ENCODE data around the gene LAS1L. TPM values are rescaled to one million over a fixed set of nuclear protein-coding genes. Genes with fewer than 3 reads are reported as not detected.
"Not testable (repeated sequence)": the region's sequence is repeated elsewhere in the genome, so short reads cannot be mapped to it uniquely, and the experiment has no call there.

LAS1L gene
- total RNA-seq, 4 donors from 2014 or later, result 16.3 to 27.2 (median 21.0) TPM

DNA sequence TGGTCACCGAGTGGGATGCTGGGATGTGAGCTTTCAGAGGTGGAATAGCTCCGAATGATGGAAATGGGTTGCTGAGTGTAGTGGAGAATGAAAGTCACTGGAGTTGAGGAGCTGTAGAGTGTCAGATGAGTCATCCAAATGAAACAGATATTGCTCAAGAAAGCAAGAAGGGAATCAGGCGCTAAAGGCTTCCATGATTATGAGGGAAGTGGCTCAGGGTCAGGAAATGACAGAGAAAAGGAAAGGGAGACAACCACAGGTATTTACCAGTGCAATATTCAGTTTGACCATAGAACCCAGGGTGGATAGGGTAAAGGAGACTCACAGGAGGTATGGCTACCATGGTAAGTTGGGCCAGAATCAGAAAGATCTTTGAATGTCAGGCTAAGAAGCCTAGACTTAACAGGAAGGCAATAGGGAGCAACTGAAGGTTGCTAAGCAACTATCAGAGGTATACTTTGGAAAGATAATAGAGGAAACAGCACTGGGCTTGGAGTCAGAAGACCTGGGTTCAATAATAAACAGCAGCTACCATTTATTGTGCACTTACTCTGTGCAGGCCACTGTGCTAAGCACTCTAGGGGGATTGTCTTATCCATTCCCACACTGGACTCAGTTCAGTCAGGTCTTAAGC is 11.7 kb downstream of the LAS1L start:
- TF ChIP-seq, protein P1, sequence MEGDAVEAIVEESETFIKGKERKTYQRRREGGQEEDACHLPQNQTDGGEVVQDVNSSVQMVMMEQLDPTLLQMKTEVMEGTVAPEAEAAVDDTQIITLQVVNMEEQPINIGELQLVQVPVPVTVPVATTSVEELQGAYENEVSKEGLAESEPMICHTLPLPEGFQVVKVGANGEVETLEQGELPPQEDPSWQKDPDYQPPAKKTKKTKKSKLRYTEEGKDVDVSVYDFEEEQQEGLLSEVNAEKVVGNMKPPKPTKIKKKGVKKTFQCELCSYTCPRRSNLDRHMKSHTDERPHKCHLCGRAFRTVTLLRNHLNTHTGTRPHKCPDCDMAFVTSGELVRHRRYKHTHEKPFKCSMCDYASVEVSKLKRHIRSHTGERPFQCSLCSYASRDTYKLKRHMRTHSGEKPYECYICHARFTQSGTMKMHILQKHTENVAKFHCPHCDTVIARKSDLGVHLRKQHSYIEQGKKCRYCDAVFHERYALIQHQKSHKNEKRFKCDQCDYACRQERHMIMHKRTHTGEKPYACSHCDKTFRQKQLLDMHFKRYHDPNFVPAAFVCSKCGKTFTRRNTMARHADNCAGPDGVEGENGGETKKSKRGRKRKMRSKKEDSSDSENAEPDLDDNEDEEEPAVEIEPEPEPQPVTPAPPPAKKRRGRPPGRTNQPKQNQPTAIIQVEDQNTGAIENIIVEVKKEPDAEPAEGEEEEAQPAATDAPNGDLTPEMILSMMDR (IDR thresholded peaks at IDR 0.05), result no peak
- no peak for TF ChIP-seq POLR2A (IDR thresholded peaks at IDR 0.05)
- WGBS, 2 donors, result 78 to 87% methylated on average over 3 of the region's 3 CpGs
- intact Hi-C loops (cut with DNase I; ENCODE audit: low total_unique reads), result no loop called here
- no peak for DNase-seq (ENCODE audit: low spot score in 2 of 2)
- H3K4me3 ChIP-seq (ENCODE audit: low read depth, poor library complexity, severe bottlenecking), result no peak overlapping the region

DNA sequence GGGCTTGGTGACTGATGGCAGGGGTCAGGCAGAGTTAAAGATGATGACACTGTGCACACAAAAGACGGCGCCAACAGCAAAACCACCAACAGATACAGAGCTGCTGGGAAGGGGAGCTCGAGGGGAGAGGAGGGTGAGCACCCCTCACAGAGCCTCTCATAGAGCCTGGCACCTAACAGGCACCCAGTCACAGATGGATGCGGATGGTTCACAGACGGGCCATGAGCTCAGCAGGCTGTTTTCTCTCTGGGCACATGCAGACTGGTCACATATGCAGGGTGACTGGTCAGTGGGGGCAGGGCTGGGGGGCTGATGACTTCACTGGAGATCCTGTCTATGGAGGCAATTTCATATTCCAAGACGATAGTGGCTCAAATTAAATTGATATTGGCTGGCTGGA is 15.1 kb downstream of the LAS1L start:
- 67 to 84% methylated on average over 1 to 6 of the region's 6 CpGs for WGBS, 2 donors
- DNase-seq (ENCODE audit: low spot score in 2 of 2); intact Hi-C loops (cut with DNase I; ENCODE audit: low total_unique reads); H3K4me3 ChIP-seq (ENCODE audit: low read depth, poor library complexity, severe bottlenecking): not testable (repeated sequence)

DNA sequence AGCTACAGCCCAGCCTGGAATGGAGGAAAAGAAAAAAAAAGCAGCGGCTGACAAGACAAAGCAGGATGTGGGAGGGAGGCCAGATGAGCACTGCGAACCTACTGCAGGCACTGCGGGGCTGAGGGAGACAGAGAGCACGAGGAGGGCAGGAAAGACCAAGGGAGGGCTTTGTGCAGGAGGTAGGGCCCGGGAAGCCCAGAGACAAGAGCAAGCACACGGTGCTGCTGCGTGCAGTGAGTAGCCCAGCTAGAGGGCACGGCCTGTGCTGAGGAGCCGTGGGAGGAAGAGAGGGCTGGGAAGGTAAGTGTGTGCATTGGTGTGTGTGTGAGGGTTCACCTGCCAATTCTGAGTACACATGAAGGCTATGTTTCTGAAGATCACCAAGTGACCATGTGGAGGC is 15.6 kb downstream of the LAS1L start:
- intact Hi-C loops (cut with DNase I; ENCODE audit: low total_unique reads); DNase-seq (ENCODE audit: low spot score in 2 of 2); H3K4me3 ChIP-seq (ENCODE audit: low read depth, poor library complexity, severe bottlenecking): not testable (repeated sequence)
- 76 to 93% methylated on average over 9 of the region's 9 CpGs for WGBS, 2 donors

DNA sequence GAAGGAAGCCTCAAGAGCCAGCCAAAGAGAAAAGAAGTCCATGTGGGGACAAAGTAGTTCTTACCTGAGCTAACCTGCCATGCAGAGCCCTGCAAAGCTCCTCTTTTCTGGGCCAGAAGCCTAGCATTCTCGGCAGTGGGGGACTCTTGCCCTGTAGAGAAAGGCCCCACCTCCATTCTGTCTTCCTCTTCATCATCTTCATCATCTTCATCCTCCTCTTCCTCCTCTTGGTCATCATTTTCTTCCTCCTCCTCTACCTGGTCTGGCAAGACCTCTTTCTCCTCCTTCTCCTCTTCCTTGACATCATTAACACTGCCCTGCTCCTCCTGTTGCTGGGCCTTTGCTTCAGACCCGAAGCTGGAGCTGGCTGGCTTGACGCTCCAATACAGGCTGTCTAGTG is 16.7 kb downstream of the LAS1L start:
- no peak for TF ChIP-seq POLR2A (IDR thresholded peaks at IDR 0.05)
- TF ChIP-seq, protein P1 (IDR thresholded peaks at IDR 0.05), result no peak
- no peak for DNase-seq (ENCODE audit: low spot score in 2 of 2)
- 79 to 97% methylated on average over 3 of the region's 3 CpGs for WGBS, 2 donors
- no peak overlapping the region for H3K4me3 ChIP-seq (ENCODE audit: low read depth, poor library complexity, severe bottlenecking)
- intact Hi-C loops (cut with DNase I; ENCODE audit: low total_unique reads), result no loop called here

DNA sequence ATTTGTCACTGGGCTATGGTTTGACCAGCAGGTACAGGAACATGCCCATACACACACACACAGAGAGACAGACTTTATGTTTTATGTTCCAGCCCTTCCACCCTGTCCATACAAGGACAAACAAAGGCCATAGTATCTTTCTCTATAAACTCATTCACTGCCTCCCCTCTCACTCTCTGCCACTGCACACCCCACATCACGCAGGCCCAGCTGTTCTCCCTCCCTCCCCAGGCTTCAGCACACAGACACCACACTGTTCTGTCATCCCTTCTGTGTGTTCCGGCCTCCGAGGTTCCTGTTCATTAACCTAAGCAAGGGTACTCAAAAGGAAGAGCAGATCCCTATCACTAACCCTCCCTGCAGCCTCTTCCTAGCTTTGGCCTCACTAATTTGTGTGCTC is 17.8 kb downstream of the LAS1L start:
- 84 to 92% methylated on average over 3 of the region's 3 CpGs for WGBS, 2 donors
- peak in 1 of 2 donors; percentile 28 for DNase-seq (ENCODE audit: low spot score in 2 of 2)
- TF ChIP-seq, protein P1 (IDR thresholded peaks at IDR 0.05), result no peak
- TF ChIP-seq POLR2A (IDR thresholded peaks at IDR 0.05), result no peak
- intact Hi-C loops (cut with DNase I; ENCODE audit: low total_unique reads), result no loop called here
- no peak overlapping the region for H3K4me3 ChIP-seq (ENCODE audit: low read depth, poor library complexity, severe bottlenecking)

DNA sequence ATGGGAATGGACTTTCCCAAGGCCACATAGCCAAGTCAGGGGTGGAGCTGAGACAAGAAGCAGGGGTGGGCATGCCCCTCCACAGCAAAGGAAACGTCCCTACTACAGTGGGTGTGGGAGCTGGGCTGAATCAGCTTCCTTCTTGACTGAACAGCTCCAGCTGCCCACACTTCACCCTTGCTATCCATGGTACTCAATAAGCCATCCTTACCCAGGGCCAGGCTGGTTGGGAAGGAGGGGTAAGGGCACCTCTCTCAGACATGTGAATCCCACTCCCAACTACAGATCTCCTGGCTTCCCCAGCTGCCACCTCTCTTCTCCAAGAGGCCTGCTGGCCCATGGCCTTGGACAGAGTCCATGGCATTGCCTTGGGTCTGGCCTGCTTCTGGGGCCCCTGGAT is 21.0 kb downstream of the LAS1L start:
- intact Hi-C loops (cut with DNase I; ENCODE audit: low total_unique reads), result no loop called here
- TF ChIP-seq, protein P1 (IDR thresholded peaks at IDR 0.05), result no peak
- no peak for TF ChIP-seq POLR2A (IDR thresholded peaks at IDR 0.05)
- 22% methylated on average over 1 of the region's 1 CpG; no CpG with 5 or more reads in 1 of the 2 donors for WGBS, 2 donors
- no peak overlapping the region for H3K4me3 ChIP-seq (ENCODE audit: low read depth, poor library complexity, severe bottlenecking)
- peak in 1 of 2 donors; percentile 50 for DNase-seq (ENCODE audit: low spot score in 2 of 2)

DNA sequence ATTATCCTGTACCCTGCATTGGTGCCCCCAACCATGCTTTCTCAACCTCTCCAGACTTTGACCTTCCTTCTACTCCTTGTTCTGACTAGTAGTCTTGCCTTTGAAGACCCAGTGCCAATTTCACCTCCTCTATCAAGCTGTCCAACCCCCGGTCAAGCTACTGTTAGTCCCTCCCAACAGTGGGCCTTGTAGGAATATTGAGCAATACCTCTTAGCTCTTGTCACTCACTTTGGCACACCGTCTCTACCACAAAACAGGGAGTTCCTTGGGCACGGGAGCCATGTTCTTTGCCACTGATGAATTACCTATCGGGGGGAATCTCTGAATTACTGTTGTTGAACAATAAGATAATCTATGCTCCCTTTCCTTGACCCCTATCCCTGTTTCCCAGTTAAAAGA is 25.2 kb downstream of the LAS1L start:
- TF ChIP-seq, protein P1 (IDR thresholded peaks at IDR 0.05), result no peak
- no peak for TF ChIP-seq POLR2A (IDR thresholded peaks at IDR 0.05)
- WGBS, 2 donors, result 82 to 99% methylated on average over 4 of the region's 4 CpGs
- intact Hi-C loops (cut with DNase I; ENCODE audit: low total_unique reads), result no loop called here

More for the DNA sequence above, 25.2 kb downstream of the LAS1L start:
- DNase-seq (ENCODE audit: low spot score in 2 of 2), result no peak
- H3K4me3 ChIP-seq (ENCODE audit: low read depth, poor library complexity, severe bottlenecking), result no peak overlapping the region

Data from lower leg skin (tissue), 4 donors.